Measurements from ENCODE around the gene CLASRP.

DNA sequence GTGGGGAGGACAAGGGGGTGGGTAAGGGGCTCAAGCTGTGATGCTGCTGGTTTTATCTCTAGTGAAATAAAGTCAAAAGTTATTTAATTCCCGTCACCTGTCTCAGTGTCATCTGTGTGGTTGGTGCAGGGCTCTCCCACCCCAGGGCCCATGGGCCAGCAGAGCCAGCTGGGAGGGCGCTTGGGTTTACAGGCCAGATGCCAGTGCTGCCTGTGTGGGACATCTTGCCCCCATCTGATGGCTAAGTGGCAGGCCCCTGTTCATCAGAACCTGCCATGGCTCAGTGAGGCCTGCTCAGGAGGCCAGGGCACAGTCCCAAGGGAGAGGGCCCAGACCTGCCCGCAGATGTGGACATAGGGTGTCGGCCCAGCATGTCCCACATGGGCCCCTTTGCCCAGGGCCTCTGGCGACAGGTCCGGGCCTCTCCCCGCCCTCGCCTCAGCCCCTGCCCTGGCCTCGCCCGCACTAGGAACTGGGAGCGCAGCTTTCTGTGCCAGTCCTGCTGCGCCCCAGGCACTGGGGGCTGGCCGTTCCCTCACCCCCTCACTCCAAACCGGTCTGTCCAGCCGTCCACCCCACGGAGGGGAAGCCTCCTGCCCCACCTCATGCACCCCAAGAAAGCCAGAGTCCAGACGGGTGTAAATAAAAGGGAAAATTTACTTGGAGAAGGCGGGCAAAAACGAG, 32.2 kb downstream of the CLASRP start:
- TF ChIP-seq, protein P1, sequence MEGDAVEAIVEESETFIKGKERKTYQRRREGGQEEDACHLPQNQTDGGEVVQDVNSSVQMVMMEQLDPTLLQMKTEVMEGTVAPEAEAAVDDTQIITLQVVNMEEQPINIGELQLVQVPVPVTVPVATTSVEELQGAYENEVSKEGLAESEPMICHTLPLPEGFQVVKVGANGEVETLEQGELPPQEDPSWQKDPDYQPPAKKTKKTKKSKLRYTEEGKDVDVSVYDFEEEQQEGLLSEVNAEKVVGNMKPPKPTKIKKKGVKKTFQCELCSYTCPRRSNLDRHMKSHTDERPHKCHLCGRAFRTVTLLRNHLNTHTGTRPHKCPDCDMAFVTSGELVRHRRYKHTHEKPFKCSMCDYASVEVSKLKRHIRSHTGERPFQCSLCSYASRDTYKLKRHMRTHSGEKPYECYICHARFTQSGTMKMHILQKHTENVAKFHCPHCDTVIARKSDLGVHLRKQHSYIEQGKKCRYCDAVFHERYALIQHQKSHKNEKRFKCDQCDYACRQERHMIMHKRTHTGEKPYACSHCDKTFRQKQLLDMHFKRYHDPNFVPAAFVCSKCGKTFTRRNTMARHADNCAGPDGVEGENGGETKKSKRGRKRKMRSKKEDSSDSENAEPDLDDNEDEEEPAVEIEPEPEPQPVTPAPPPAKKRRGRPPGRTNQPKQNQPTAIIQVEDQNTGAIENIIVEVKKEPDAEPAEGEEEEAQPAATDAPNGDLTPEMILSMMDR (conservative IDR thresholded peaks at IDR 0.05 in 1 of 2, IDR thresholded peaks at IDR 0.05 in 1 of 2; ENCODE audit: low read depth in 1 of 2, low read length in 2 of 2) = no peak
- TF ChIP-seq EZH2 (IDR thresholded peaks at IDR 0.05; ENCODE audit: low read length, missing control alignments) = no peak
